AG09319 (cell line): Measurements from ENCODE around the gene HS6ST3.

Experiments
- DNase-seq: peaks from one replicate; pipeline ENCODE4 v3.0.0-alpha.2; 2010; ENCODE audit warnings: low read depth; ENCODE audit errors: extremely low read depth
- TF ChIP-seq, protein P1 (sequence below): IDR thresholded peaks from 2 replicates; pipeline ENCODE4 v1.5.1; 2011; ENCODE audit warnings: low read depth, mild to moderate bottlenecking, inconsistent platforms, low read length, moderate library complexity

HS6ST3 gene

DNA sequence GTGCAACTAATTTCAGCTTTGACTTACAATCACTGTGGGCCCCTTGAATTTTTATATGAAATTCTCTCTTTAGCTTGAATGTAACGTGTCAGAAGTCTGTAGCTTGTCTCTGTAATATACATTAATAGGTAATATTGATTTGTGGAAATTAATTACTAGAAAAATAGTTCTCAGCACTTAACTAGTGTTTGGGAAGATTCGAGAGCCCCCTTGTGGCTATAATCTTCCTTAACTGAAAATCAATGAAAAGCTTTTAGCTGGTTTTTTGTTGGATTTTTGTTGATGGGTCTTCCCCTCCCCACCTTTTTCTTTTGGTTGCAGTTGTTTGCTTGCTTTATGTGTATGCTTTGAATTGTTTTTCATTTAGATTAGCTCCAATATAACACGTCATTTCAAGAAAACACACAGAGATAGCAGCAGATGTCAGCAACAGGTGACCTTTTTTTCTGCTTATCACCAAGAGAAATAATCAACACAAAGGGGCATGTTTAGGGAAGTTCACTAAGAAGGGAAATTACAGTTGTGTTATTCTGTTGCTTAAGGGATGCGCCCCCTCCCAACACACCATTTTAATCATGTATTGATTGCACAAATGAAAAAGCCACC lies 727.5 kb downstream of the HS6ST3 start:
- no peak for DNase-seq
- TF ChIP-seq, protein P1, sequence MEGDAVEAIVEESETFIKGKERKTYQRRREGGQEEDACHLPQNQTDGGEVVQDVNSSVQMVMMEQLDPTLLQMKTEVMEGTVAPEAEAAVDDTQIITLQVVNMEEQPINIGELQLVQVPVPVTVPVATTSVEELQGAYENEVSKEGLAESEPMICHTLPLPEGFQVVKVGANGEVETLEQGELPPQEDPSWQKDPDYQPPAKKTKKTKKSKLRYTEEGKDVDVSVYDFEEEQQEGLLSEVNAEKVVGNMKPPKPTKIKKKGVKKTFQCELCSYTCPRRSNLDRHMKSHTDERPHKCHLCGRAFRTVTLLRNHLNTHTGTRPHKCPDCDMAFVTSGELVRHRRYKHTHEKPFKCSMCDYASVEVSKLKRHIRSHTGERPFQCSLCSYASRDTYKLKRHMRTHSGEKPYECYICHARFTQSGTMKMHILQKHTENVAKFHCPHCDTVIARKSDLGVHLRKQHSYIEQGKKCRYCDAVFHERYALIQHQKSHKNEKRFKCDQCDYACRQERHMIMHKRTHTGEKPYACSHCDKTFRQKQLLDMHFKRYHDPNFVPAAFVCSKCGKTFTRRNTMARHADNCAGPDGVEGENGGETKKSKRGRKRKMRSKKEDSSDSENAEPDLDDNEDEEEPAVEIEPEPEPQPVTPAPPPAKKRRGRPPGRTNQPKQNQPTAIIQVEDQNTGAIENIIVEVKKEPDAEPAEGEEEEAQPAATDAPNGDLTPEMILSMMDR, result peak; percentile 29

DNA sequence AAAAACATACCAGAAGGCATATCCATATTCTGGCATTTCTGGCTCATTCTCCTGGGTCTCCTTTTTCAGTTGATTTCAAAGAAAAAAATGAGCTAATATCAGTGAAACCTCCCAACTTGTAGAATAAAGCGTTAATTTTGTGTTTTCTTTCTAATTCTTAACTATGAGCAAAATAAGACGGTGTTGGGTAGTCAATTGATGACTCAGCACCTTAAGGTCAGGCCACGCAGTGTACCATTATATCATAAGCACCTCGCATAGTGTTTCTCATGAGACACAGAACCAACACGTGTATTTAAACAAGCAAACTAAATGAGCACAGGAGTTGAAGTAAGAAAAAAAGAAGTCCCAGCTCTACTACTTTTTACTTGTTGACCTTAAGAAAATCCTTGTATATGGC lies 729.5 kb downstream of the HS6ST3 start:
- TF ChIP-seq, protein P1, result no peak
- no peak for DNase-seq

DNA sequence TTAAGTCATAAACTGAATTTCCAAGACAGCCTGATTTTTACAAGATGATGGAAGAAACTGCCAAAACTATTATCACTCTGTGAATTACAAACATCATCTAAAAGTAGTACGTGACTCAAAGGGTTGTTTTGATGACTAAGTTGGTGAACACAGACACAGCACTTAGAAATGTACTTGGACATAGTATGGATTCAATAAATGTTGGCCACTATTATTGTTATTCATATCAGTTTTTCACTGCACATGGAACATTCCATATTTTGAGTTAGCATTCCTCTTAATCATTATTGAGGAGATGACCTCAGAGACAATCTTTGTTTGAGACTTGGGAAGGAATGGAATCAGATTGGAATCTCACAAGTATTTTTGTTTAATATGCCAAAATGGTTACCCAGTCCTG lies 731.5 kb downstream of the HS6ST3 start:
- TF ChIP-seq, protein P1, result no peak
- no peak for DNase-seq

DNA sequence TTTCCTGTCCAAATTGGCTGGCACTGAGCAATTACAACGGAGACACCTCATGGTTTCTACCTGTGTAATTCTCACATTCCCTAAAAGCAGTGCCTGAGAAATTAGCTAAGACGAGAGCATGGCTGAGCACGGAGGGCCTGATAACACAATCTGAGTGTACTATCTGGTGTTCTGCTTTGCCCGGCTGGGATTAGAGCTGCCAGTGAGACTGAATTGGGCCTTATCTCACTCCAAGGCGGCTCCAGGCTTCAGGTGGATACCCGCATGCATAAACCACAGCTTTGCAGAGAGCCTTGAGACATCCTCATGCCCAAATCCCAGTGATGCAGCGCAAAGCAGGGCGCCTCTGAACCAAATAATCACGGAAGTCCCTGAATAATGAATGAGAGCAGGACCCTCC lies 732.1 kb downstream of the HS6ST3 start:
- TF ChIP-seq, protein P1, result no peak

DNA sequence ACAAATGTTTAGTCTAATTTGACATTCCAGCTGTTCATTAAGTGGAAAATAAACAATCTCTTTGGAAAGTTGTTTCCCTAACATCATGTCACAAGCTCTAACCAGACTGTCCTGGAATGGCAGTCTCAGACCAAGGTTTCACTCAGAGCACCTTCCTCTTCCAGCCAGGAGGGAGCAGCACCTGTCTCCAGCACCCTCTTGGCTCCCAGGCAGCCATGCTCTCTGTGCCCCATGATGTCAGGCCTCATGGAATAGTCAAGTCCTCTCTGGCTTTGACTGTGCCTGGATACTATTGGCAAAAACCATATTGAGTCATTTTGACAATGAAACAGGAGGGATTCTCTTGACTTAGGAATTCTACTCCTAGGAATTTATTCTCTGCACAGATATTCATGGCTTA lies 733.0 kb downstream of the HS6ST3 start:
- TF ChIP-seq, protein P1, result no peak
- DNase-seq, result no peak

More for the DNA sequence above, 732.1 kb downstream of the HS6ST3 start:
- no peak for DNase-seq

DNA sequence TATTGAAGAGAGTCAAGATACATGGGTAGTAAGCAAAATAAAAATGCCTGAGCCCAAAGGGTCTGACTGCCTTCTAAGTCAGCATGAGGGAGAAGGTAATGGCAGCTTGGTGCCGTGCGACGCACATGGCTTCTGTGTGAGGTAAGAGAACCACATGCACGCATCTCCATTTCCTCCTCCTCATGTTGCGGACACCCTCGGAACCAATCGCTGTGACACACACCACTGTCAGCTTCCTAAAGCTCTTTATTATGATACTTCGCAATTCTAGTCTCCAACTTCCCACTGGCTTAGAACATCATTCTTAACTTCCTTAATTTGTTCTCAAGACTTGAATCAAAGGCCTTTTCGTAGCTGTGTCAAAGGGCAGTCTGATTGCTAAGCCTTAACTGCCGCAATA lies 734.2 kb downstream of the HS6ST3 start:
- TF ChIP-seq, protein P1, result no peak
- no peak for DNase-seq

DNA sequence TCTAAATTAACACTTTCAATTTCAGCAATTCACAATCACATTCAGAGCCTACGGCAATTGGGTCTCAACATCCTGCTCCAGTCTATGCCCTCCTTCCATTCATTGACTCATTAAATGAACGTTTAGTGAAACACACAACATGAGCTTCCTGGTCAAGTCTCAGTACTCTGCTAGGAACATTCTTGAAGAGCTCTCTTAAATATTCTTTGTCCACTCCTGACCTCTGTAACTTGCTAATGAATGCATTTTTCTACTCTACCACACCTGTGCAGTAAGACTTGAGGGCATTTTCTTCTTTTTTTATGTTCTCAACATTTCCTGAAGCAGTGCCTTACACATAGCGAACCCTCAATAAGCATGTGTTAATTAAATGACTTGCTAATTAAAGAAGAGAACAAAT lies 735.7 kb downstream of the HS6ST3 start:
- TF ChIP-seq, protein P1, result no peak

More for the DNA sequence above, 735.7 kb downstream of the HS6ST3 start:
- no peak for DNase-seq
